Heart right ventricle (tissue), 16 donors: Measurements from ENCODE around the gene HOXB4. TPM values are rescaled to one million over a fixed set of nuclear protein-coding genes. Genes with fewer than 3 reads are reported as not detected.
"Not testable (repeated sequence)": the region's sequence is repeated elsewhere in the genome, so short reads cannot be mapped to it uniquely, and the experiment has no call there.

ENCODE experiments used
- ATAC-seq, 8 donors: fragments of 200-7000 bp; cut with Tn5 transposase; one replicate each; pipeline ENCODE4 v1.9.1; 2020; ENCODE audit warnings: mild to moderate bottlenecking in 8 of 8, moderate library complexity in 8 of 8, moderate number of reproducible peaks in 1 of 8
- DNase-seq, 2 donors: peaks; one replicate each; pipeline ENCODE4 v3.0.0-alpha.2; 2020
- H3K27ac ChIP-seq, 10 donors: fragments of 200-600 bp; sonication (generic) in 2 of 10; one replicate each; pipeline versions ENCODE4 v1.5.0 to v1.8.0; 2020 to 2022; ENCODE audit warnings: mild to moderate bottlenecking in 3 of 10
- H3K27me3 ChIP-seq, 7 donors: fragments of 200-600 bp; one replicate each; pipeline ENCODE4 v1.8.0; 2021 to 2022; ENCODE audit warnings: mild to moderate bottlenecking in 2 of 7
- H3K36me3 ChIP-seq, 9 donors: fragments of 200-600 bp; sonication (generic) in 1 of 9; one replicate each; pipeline versions ENCODE4 v1.5.0 to v1.8.0; 2020 to 2022; ENCODE audit warnings: mild to moderate bottlenecking in 2 of 9
- H3K4me1 ChIP-seq, 9 donors: fragments of 200-600 bp; sonication (generic) in 1 of 9; one replicate each; pipeline versions ENCODE4 v1.5.0 to v1.8.0; 2020 to 2022; ENCODE audit warnings: mild to moderate bottlenecking in 4 of 9
- H3K4me3 ChIP-seq, 10 donors: fragments of 200-600 bp; sonication (generic) in 2 of 10; one replicate each; pipeline versions ENCODE4 v1.5.0 to v1.8.0; 2020 to 2022; ENCODE audit warnings: mild to moderate bottlenecking in 7 of 10, moderate library complexity in 2 of 10
- H3K9me3 ChIP-seq, 11 donors: fragments of 200-600 bp in 10 of 11; sonication (generic) in 2 of 11; one replicate each; pipeline versions ENCODE4 v1.5.0 to v1.8.0; 2013 to 2022; ENCODE audit warnings: mild to moderate bottlenecking in 2 of 11, control low read depth in 1 of 11, moderate library complexity in 1 of 11
- WGBS, 2 donors: extraction: QIAGEN DNeasy Blood & Tissue Kit; methylation state at CpG; one replicate each; pipeline ENCODE4 v1.1.7; 2013; ENCODE audit warnings: inconsistent platforms in 1 of 2; 5-methylcytosine and 5-hydroxymethylcytosine counted together
- intact Hi-C, 10 donors: fragments of 100-400 bp; cut with DNase I; formaldehyde crosslinking; loops; one replicate each; pipeline versions ENCODE4 v1.11.1 to v1.14.2; 2022
- polyA plus RNA-seq, 2 donors: library from polyadenylated mRNA; stranded (reverse); fragments of 200-250 nt; gene quantifications; one replicate each; pipeline ENCODE4 v1.2.3, GENCODE V29; 2013
- total RNA-seq, 10 donors: library from RNA; stranded (reverse); fragmentation: NEBNext Ultra II Directional in 3 of 10; extraction: Animal tissue kit (Norgen Biotek cat#: 25700) in 3 of 10; gene quantifications; one replicate each; pipeline versions ENCODE4 v1.2.1 to v1.2.4, GENCODE V29; 2021 to 2023
- TF ChIP-seq, protein P1 (sequence below), 9 donors: fragments of 200-600 bp; sonication (generic) in 2 of 9; IDR thresholded peaks; one replicate each; pipeline versions ENCODE4 v1.5.0 to v1.8.0; 2021 to 2022; ENCODE audit warnings: antibody characterized with exemption in 9 of 9, mild to moderate bottlenecking in 5 of 9, moderate library complexity in 1 of 9
- donor health status: Arrhythmogenic right ventricular cardiomyopathy.
- donor health status: ischemic (EF 13 %, LVEDD 7.1; RV severe dilation, severe dysfunction).
- donor health status: healthy with polysubstance abuse.
- donor health status: DM: no; HTN: yes; CAD: no.
- donor health status: DM: no; HTN: no; CAD: no.
- donor health status: ischemic (EF 25% LVEDD 6.9; RV normal size, moderate dysfunction).
- donor health status: ischemic (EF 25% LVEDD 5.7; RV mildly dilated, moderate dysfunction).
- donor health status: healthy.
- donor health status: DM: yes; HTN: yes; CAD: no.
- donor health status: Ischemic cardiomyopathy.
- donor health status: ischemic (EF 35%, LVEDD 5.7; RV mildly dilated, moderate dysfunction).
- donor health status: nonischemic (EF 11% LVEDD 7.7; RV severe dilation, severe dysfunction).
- donor health status: DM: yes; HTN: yes; CAD: no.
- donor health status: PGD.
- donor health status: ischemic (EF 29% LVEDD 5.4; RV normal size, mild dysfunction).
- donor health status: nonischemic (EF 23%, LVEDD 6.1; RV moderate dilation, normal function).

Gene HOXB4
- total and polyA plus RNA-seq, 12 donors = 0.14 to 1.6 (median 0.32) TPM; not detected in 1

DNA sequence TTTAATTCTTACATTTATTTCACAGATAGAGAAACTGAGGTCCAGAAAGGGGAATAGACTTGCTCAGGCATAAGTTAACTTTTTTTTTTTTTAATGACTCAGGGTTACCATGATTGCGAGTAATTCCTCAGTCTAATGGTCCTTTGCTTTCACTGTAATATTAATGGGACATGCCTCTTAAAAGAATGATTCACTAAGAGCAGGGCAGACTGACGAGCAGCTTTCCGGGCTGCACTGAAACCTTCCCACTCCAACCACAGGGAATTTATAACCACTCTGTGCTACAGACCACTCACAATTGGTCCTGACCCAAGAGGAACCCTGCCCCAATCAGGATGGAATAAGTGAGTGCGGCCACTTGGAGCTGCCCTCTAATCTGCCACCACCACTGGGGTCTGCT, 39.0 kb downstream of the HOXB4 start:
- Histone ChIP-seq H3K4me3 (no peak overlapping the region), H3K36me3 (no peaks in the 10 kb centered on the region), H3K27ac (no peak overlapping the region), H3K27me3 (peaks cover 9 to 88% (median 73%) of the 10 kb centered on the region in 7 donors), H3K4me1 (peaks cover 0 to 14% (median 5%) of the 10 kb centered on the region in 9 donors), H3K9me3 (no peaks in the 10 kb centered on the region)
- DNase-seq (no peak), ATAC-seq (no peak)
- intact Hi-C loops = no loop called here
- 84 to 89% methylated on average over 4 of the region's 4 CpGs for WGBS, 2 donors
- TF ChIP-seq, protein P1, sequence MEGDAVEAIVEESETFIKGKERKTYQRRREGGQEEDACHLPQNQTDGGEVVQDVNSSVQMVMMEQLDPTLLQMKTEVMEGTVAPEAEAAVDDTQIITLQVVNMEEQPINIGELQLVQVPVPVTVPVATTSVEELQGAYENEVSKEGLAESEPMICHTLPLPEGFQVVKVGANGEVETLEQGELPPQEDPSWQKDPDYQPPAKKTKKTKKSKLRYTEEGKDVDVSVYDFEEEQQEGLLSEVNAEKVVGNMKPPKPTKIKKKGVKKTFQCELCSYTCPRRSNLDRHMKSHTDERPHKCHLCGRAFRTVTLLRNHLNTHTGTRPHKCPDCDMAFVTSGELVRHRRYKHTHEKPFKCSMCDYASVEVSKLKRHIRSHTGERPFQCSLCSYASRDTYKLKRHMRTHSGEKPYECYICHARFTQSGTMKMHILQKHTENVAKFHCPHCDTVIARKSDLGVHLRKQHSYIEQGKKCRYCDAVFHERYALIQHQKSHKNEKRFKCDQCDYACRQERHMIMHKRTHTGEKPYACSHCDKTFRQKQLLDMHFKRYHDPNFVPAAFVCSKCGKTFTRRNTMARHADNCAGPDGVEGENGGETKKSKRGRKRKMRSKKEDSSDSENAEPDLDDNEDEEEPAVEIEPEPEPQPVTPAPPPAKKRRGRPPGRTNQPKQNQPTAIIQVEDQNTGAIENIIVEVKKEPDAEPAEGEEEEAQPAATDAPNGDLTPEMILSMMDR (IDR thresholded peaks at IDR 0.05) = no peak

DNA sequence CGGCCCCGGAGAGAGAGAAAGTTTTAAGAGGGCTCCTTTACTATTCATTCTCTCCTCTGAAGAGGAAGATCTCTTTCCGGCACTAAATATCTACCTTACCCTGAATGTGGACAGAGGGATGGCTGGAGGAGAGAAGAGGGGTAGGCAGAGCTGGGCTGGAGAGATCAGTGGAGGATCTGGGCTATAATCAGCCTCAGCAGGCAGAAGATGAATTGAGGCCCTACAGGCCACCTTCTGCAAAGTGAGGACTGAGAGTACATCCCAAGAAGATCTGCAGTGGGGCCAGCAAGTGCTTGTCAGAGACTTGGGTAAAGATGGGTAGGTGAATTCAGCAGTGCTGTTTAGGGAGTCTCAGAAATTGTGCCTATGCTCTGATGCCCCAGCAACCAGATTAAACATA, 40.8 kb downstream of the HOXB4 start:
- no peaks in the 10 kb centered on the region for H3K9me3 ChIP-seq
- H3K4me1 ChIP-seq = peaks cover 0 to 14% (median 5%) of the 10 kb centered on the region in 9 donors
- ATAC-seq (no peak), DNase-seq (no peak)
- H3K4me3 ChIP-seq = no peak overlapping the region
- TF ChIP-seq, protein P1 (IDR thresholded peaks at IDR 0.05) = no peak
- 90 to 95% methylated on average over 3 of the region's 3 CpGs for WGBS, 2 donors
- intact Hi-C loops = no loop called here
- peaks cover 9 to 85% (median 60%) of the 10 kb centered on the region in 7 donors for H3K27me3 ChIP-seq
- no peaks in the 10 kb centered on the region for H3K36me3 ChIP-seq
- no peak overlapping the region for H3K27ac ChIP-seq

DNA sequence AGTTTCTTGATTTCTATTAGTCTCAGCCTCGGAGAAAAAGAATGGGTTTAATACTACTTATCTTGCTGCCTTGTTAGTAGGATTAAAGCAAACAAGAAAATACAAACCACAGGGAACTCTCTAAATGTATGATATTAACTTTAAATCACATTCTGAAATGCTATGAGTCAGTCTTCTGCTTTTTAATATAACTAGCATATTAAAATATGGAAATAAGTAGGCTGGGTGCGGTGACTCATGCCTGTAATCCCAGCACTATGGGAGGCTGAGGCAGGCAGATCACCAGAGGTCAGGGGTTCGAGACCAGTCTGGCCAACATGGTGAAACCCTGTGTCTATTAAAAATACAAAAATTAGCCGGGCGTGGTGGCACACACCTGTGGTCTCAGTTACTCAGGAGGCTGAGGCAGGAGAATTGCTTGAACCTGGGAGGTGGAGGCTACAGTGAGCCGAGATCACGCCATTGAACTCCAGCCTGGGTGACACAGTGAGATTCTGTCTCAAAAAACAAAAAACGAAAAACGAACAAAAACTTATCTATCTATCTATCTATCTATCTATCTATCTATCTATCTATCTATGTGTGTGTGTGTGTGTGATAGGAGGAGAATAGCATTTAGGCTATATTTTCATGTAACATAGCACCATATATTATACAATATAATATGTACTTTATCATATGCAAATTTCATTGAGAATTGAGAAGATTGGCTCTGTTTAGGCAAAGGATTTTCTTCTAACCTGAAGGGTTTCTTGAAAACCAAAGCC, 42.2 kb downstream of the HOXB4 start:
- ATAC-seq, H3K36me3 ChIP-seq, intact Hi-C loops, H3K9me3 ChIP-seq, H3K4me1 ChIP-seq, DNase-seq, H3K4me3 ChIP-seq, H3K27ac ChIP-seq: not testable (repeated sequence)
- WGBS, 2 donors = 88 to 91% methylated on average over 9 of the region's 9 CpGs
- H3K27me3 ChIP-seq = peaks cover 0 to 85% (median 60%) of the 10 kb centered on the region in 7 donors

DNA sequence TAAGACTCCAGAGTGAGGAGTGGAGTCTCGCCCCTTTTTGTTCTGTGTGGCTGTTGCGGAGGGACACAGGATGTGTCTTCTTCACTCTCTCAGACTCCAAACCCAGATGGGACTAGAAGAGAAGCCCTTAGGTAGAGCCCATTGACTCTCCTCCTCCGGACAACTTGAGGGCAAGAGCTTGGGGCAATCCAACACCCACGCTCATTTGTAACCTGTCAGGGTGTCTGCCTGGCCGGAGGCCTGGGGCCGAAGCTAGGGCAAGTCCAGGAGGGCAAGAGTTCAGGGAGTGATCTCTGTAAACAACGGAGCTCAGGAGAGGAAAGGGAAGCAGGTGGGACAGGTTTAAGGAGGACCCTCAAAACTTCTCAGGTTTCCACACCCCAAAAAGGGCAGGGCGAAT, 45.9 kb downstream of the HOXB4 start:
- Histone ChIP-seq H3K9me3 (no peaks in the 10 kb centered on the region), H3K27ac (no peak overlapping the region), H3K4me3 (no peak overlapping the region), H3K27me3 (peaks cover 0 to 89% (median 69%) of the 10 kb centered on the region in 7 donors), H3K36me3 (no peaks in the 10 kb centered on the region), H3K4me1 (no peaks in the 10 kb centered on the region)
- intact Hi-C loops = no loop called here
- TF ChIP-seq, protein P1 (IDR thresholded peaks at IDR 0.05) = no peak
- 73 to 78% methylated on average over 8 of the region's 8 CpGs for WGBS, 2 donors
- DNase-seq (no peak), ATAC-seq (no peak)

DNA sequence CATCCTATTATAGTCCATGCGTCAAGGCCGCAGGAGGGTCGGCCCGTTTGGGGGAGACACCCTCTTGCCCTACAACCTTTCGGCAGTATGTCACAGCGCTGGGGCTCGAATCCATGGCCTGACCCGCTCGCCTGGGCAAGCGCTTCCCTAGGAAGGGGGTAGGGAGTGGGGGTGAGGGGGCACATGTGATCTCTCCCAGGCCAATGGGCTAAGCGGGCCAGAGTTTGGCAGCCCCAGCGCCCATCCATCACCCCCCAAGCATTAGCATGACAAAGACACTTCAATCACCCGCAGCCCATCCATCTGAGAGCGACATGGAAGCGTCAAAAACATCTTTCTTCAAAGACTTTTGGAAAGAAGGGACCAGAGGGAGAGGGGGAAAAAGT, 47.3 kb downstream of the HOXB4 start, which contains the start of gene HOXB1:
Gene HOXB1, minus strand, starts transcription at position 125 of the 386 bp plus-strand sequence. Its CDS starts 107 bp downstream, at position 18.
- Histone ChIP-seq H3K27me3 (peaks cover 0 to 94% (median 80%) of the 10 kb centered on the region in 7 donors), H3K9me3 (no peaks in the 10 kb centered on the region), H3K36me3 (no peaks in the 10 kb centered on the region), H3K27ac (no peak within 1 kb of the TSS), H3K4me3 (no peak within 1 kb of the TSS), H3K4me1 (no peaks in the 10 kb centered on the region)
- ATAC-seq = no peak
- TF ChIP-seq, protein P1 (IDR thresholded peaks at IDR 0.05) = no peak
- intact Hi-C loops = no loop called here
- no peak for DNase-seq
- WGBS, 2 donors = 43 to 54% methylated on average over 15 of the region's 15 CpGs
